K562 (cell line): Measurements from ENCODE around the gene HEATR9. TPM values are rescaled to one million over a fixed set of nuclear protein-coding genes. Genes with fewer than 3 reads are reported as not detected.
A peak's percentile ranks its signal among the peaks of the same experiment; 100 is the strongest.

Experiments used
- BRD9 ChIP-seq: fragments of 450-650 bp; IDR thresholded peaks from 2 replicates; pipeline ENCODE4 v1.6.1; 2018; ENCODE audit warnings: low read depth; ENCODE audit not compliant: partially characterized antibody
- C11orf30 ChIP-seq: fragments of 450-650 bp; IDR thresholded peaks from 2 replicates; pipeline ENCODE4 v1.6.1; 2016; ENCODE audit warnings: low read depth, mild to moderate bottlenecking
- CEBPG ChIP-seq, 3 experiments: fragments of 200-800 bp in 1 of 3; sonication (Bioruptor generic) in 1 of 3; sonication (generic) in 1 of 3; formaldehyde crosslinking in 1 of 3; IDR thresholded peaks in 2 of 3; conservative IDR thresholded peaks in 1 of 3; 2 replicates each; pipeline versions ENCODE4 v1.6.1 to v1.8.0; 2016 to 2022; ENCODE audit warnings: missing compliant biosample characterization in 2 of 3, missing genetic modification characterization in 2 of 3, mild to moderate bottlenecking in 1 of 3, missing genetic modification reagents in 1 of 3
- FOXK1 ChIP-seq: sonication (generic); formaldehyde crosslinking; IDR thresholded peaks from 2 replicates; pipeline ENCODE4 v1.8.0; 2022; ENCODE audit warnings: missing genetic modification reagents, mild to moderate bottlenecking, borderline replicate concordance
- SP1 ChIP-seq: sonication (generic); formaldehyde crosslinking; IDR thresholded peaks from 2 replicates; pipeline ENCODE4 v1.8.1; 2022; ENCODE audit warnings: mild to moderate bottlenecking, missing genetic modification reagents
- ZNF3 ChIP-seq: fragments of 250-450 bp; sonication (Bioruptor Pico); IDR thresholded peaks from 2 replicates; pipeline ENCODE4 v1.5.0; 2021; ENCODE audit warnings: mild to moderate bottlenecking, moderate library complexity
- ZNF551 ChIP-seq: fragments of 250-450 bp; sonication (Bioruptor Pico); IDR thresholded peaks from 2 replicates; pipeline ENCODE4 v1.5.0; 2021; ENCODE audit warnings: mild to moderate bottlenecking, moderate library complexity
- polyA plus RNA-seq, 8 experiments: library from polyadenylated mRNA; depleted of rRNA in 4 of 8; stranded (reverse) in 5 of 8; unstranded in 3 of 8; fragments of >200 nt; fragmentation: Nextera tagmentation in 2 of 8; fragmentation: Illumina TruSeq in 1 of 8; extraction: Ambion mirVana in 2 of 8; extraction: Trizol in 1 of 8; gene quantifications; 2 replicates each; pipeline versions ENCODE4 v1.2.1 to v1.2.3, GENCODE V29; 2011 to 2014; ENCODE audit warnings: inconsistent platforms in 1 of 8, missing spikeins in 1 of 8
- total RNA-seq, 7 experiments: library from RNA; depleted of rRNA in 6 of 7; stranded (reverse); fragments of >200 nt in 6 of 7; fragmentation: Illumina TruSeq in 2 of 7; extraction: Trizol in 2 of 7; gene quantifications; 2 replicates each; pipeline versions ENCODE4 v1.2.1 to v1.2.3, GENCODE V29; 2011 to 2021; ENCODE audit warnings: low replicate concordance in 1 of 7
- TF ChIP-seq, protein P1 (sequence below): sonication (generic); IDR thresholded peaks from 2 replicates; pipeline ENCODE4 v1.6.1; 2016
- TF ChIP-seq, protein P2 (sequence below), 2 experiments: fragments of 450-650 bp in 1 of 2; sonication (generic) in 1 of 2; formaldehyde crosslinking in 1 of 2; IDR thresholded peaks in 1 of 2; conservative IDR thresholded peaks in 1 of 2; 2 replicates each; pipeline versions ENCODE4 v1.6.1 to v1.8.1; 2016 to 2023; ENCODE audit warnings: mild to moderate bottlenecking in 2 of 2, moderate library complexity in 2 of 2, inconsistent platforms in 1 of 2, missing genetic modification reagents in 1 of 2
- TF ChIP-seq, protein P3 (sequence below): fragments of 450-650 bp; IDR thresholded peaks from 2 replicates; pipeline ENCODE4 v1.6.1; 2016; ENCODE audit warnings: mild to moderate bottlenecking, moderate library complexity

Gene HEATR9
- total and polyA plus RNA-seq, 9 of the 15 experiments (the other 6 are each of a cell fraction or from before 2014, with no cell fraction given), result not detected

DNA sequence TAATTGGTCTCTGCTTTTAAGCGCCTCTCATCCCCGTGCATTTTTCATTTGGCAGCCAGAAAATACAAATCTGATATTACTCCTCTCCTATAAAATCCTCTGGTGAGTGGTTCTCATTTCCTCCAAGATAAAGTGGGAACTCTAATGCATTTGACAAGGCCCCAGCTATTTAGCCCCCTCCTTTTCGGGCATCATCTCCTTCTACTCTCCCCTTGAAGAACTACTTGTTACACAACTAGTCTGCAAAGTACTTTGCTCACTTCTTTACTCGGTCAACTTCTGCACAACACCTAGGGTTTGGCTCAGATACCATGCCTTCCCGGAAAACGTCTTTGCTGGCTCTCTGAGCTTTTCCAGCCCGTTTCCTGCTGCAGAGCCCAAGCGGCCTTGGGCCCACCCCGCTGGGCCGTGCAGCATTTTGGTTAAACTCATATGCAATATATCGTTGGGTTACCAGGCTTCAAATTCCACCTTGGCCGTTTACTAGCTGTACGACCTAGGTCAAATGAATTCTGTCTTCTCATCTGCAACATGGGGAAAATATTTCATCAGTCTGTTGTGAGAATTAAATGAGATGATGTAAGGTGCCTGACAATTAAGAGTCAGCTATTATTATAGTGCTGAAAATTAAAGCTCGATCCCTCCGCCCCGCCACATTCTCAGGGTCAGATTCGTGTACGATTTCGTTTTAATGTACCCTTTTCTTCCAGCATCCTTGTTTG lies 60.3 kb downstream of the HEATR9 start (continued):
- TF ChIP-seq ZNF3 (CRISPR knock-in tag) (peak; percentile 70; the same call in 1 of the 2 replicates), FOXK1 (CRISPR knock-in tag) (0 out of 2 replicates have a peak, but pooled peaks have one; percentile 29), BRD9 (peak; percentile 65), CEBPG (CRISPR knock-in tag; IDR thresholded peaks at IDR 0.05) (peak; percentile 92), CEBPG (tag; conservative IDR thresholded peaks at IDR 0.05 in 1 of 2, IDR thresholded peaks at IDR 0.05 in 1 of 2) (peak; percentile 90 to 94), C11orf30 (peak; percentile 32; the same call in 1 of the 2 replicates), ZNF551 (CRISPR knock-in tag) (no peak), SP1 (CRISPR knock-in tag) (peak; percentile 3; the same call in 1 of the 2 replicates)
- TF ChIP-seq, protein P1, sequence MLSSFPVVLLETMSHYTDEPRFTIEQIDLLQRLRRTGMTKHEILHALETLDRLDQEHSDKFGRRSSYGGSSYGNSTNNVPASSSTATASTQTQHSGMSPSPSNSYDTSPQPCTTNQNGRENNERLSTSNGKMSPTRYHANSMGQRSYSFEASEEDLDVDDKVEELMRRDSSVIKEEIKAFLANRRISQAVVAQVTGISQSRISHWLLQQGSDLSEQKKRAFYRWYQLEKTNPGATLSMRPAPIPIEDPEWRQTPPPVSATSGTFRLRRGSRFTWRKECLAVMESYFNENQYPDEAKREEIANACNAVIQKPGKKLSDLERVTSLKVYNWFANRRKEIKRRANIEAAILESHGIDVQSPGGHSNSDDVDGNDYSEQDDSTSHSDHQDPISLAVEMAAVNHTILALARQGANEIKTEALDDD, result peak; percentile 31; the same call in 1 of the 2 replicates
- TF ChIP-seq, protein P2, sequence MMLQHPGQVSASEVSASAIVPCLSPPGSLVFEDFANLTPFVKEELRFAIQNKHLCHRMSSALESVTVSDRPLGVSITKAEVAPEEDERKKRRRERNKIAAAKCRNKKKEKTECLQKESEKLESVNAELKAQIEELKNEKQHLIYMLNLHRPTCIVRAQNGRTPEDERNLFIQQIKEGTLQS (IDR thresholded peaks at IDR 0.05), result peak; percentile 84
- TF ChIP-seq, protein P2 (CRISPR knock-in tag; conservative IDR thresholded peaks at IDR 0.05), result no peak
- TF ChIP-seq, protein P3, sequence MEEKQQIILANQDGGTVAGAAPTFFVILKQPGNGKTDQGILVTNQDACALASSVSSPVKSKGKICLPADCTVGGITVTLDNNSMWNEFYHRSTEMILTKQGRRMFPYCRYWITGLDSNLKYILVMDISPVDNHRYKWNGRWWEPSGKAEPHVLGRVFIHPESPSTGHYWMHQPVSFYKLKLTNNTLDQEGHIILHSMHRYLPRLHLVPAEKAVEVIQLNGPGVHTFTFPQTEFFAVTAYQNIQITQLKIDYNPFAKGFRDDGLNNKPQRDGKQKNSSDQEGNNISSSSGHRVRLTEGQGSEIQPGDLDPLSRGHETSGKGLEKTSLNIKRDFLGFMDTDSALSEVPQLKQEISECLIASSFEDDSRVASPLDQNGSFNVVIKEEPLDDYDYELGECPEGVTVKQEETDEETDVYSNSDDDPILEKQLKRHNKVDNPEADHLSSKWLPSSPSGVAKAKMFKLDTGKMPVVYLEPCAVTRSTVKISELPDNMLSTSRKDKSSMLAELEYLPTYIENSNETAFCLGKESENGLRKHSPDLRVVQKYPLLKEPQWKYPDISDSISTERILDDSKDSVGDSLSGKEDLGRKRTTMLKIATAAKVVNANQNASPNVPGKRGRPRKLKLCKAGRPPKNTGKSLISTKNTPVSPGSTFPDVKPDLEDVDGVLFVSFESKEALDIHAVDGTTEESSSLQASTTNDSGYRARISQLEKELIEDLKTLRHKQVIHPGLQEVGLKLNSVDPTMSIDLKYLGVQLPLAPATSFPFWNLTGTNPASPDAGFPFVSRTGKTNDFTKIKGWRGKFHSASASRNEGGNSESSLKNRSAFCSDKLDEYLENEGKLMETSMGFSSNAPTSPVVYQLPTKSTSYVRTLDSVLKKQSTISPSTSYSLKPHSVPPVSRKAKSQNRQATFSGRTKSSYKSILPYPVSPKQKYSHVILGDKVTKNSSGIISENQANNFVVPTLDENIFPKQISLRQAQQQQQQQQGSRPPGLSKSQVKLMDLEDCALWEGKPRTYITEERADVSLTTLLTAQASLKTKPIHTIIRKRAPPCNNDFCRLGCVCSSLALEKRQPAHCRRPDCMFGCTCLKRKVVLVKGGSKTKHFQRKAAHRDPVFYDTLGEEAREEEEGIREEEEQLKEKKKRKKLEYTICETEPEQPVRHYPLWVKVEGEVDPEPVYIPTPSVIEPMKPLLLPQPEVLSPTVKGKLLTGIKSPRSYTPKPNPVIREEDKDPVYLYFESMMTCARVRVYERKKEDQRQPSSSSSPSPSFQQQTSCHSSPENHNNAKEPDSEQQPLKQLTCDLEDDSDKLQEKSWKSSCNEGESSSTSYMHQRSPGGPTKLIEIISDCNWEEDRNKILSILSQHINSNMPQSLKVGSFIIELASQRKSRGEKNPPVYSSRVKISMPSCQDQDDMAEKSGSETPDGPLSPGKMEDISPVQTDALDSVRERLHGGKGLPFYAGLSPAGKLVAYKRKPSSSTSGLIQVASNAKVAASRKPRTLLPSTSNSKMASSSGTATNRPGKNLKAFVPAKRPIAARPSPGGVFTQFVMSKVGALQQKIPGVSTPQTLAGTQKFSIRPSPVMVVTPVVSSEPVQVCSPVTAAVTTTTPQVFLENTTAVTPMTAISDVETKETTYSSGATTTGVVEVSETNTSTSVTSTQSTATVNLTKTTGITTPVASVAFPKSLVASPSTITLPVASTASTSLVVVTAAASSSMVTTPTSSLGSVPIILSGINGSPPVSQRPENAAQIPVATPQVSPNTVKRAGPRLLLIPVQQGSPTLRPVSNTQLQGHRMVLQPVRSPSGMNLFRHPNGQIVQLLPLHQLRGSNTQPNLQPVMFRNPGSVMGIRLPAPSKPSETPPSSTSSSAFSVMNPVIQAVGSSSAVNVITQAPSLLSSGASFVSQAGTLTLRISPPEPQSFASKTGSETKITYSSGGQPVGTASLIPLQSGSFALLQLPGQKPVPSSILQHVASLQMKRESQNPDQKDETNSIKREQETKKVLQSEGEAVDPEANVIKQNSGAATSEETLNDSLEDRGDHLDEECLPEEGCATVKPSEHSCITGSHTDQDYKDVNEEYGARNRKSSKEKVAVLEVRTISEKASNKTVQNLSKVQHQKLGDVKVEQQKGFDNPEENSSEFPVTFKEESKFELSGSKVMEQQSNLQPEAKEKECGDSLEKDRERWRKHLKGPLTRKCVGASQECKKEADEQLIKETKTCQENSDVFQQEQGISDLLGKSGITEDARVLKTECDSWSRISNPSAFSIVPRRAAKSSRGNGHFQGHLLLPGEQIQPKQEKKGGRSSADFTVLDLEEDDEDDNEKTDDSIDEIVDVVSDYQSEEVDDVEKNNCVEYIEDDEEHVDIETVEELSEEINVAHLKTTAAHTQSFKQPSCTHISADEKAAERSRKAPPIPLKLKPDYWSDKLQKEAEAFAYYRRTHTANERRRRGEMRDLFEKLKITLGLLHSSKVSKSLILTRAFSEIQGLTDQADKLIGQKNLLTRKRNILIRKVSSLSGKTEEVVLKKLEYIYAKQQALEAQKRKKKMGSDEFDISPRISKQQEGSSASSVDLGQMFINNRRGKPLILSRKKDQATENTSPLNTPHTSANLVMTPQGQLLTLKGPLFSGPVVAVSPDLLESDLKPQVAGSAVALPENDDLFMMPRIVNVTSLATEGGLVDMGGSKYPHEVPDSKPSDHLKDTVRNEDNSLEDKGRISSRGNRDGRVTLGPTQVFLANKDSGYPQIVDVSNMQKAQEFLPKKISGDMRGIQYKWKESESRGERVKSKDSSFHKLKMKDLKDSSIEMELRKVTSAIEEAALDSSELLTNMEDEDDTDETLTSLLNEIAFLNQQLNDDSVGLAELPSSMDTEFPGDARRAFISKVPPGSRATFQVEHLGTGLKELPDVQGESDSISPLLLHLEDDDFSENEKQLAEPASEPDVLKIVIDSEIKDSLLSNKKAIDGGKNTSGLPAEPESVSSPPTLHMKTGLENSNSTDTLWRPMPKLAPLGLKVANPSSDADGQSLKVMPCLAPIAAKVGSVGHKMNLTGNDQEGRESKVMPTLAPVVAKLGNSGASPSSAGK, result peak; percentile 59; the same call in 1 of the 2 replicates
